GM12891 (cell line): ENCODE measurements around the gene RIN3.

ENCODE experiments used
- POLR2A ChIP-seq: IDR thresholded peaks from 2 replicates; pipeline ENCODE4 v1.6.1; 2011; ENCODE audit warnings: low read depth, low read length, control low read depth
- POLR2AphosphoS5 ChIP-seq: IDR thresholded peaks from 2 replicates; pipeline ENCODE4 v1.6.1; 2011; ENCODE audit warnings: low read depth, low read length, control low read depth
- TAF1 ChIP-seq: IDR thresholded peaks from 2 replicates; pipeline ENCODE4 v1.6.1; 2011; ENCODE audit warnings: low read depth, low read length, control low read depth

- TF ChIP-seq TAF1 (no peak), POLR2AphosphoS5 (no peak), POLR2A (no peak)
Observed at GRCh38 chr14:92607251-92607650, 93.7 kb downstream of the RIN3 start.
